HL-60 (cell line): ENCODE measurements around the gene PLIN3.

Experiments used
- GABPA ChIP-seq: IDR thresholded peaks from 2 replicates; pipeline ENCODE4 v1.6.1; 2012; ENCODE audit warnings: low read depth
- POLR2AphosphoS5 ChIP-seq: IDR thresholded peaks from 2 replicates; pipeline ENCODE4 v1.6.1; 2012; ENCODE audit warnings: low read depth
- TF ChIP-seq, protein P1 (sequence below): IDR thresholded peaks from one replicate; pipeline ENCODE4 v1.5.1; 2011; ENCODE audit warnings: low read length, control low read depth, inconsistent platforms; ENCODE audit not compliant: insufficient read depth
- TF ChIP-seq, protein P2 (sequence below): IDR thresholded peaks from 2 replicates; pipeline ENCODE4 v1.6.1; 2012; ENCODE audit warnings: low read depth; ENCODE audit not compliant: insufficient replicate concordance

DNA sequence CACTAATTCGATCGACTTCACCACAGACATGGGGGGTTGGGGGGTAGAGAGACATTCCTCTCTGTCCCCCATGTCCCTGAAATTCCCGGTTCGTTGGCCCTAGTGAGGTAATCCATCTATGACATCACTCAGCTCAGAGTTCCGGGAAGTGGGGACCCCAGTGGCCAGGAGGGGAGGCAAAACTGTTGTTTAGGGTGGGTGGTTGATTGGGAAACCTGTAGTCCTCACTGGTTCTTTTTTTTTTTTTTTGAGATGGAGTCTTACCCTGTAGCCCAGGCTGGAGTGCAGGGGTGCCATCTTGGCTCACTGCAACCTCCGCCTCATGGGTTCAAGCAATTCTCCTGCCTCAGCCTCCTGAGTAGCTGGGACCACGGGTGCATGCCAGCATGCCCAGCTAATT, 35.3 kb upstream of the PLIN3 start, which contains the start of gene ARRDC5:
- TF ChIP-seq, protein P1, sequence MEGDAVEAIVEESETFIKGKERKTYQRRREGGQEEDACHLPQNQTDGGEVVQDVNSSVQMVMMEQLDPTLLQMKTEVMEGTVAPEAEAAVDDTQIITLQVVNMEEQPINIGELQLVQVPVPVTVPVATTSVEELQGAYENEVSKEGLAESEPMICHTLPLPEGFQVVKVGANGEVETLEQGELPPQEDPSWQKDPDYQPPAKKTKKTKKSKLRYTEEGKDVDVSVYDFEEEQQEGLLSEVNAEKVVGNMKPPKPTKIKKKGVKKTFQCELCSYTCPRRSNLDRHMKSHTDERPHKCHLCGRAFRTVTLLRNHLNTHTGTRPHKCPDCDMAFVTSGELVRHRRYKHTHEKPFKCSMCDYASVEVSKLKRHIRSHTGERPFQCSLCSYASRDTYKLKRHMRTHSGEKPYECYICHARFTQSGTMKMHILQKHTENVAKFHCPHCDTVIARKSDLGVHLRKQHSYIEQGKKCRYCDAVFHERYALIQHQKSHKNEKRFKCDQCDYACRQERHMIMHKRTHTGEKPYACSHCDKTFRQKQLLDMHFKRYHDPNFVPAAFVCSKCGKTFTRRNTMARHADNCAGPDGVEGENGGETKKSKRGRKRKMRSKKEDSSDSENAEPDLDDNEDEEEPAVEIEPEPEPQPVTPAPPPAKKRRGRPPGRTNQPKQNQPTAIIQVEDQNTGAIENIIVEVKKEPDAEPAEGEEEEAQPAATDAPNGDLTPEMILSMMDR, result no peak
- TF ChIP-seq, protein P2, sequence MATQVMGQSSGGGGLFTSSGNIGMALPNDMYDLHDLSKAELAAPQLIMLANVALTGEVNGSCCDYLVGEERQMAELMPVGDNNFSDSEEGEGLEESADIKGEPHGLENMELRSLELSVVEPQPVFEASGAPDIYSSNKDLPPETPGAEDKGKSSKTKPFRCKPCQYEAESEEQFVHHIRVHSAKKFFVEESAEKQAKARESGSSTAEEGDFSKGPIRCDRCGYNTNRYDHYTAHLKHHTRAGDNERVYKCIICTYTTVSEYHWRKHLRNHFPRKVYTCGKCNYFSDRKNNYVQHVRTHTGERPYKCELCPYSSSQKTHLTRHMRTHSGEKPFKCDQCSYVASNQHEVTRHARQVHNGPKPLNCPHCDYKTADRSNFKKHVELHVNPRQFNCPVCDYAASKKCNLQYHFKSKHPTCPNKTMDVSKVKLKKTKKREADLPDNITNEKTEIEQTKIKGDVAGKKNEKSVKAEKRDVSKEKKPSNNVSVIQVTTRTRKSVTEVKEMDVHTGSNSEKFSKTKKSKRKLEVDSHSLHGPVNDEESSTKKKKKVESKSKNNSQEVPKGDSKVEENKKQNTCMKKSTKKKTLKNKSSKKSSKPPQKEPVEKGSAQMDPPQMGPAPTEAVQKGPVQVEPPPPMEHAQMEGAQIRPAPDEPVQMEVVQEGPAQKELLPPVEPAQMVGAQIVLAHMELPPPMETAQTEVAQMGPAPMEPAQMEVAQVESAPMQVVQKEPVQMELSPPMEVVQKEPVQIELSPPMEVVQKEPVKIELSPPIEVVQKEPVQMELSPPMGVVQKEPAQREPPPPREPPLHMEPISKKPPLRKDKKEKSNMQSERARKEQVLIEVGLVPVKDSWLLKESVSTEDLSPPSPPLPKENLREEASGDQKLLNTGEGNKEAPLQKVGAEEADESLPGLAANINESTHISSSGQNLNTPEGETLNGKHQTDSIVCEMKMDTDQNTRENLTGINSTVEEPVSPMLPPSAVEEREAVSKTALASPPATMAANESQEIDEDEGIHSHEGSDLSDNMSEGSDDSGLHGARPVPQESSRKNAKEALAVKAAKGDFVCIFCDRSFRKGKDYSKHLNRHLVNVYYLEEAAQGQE, result no peak
- TF ChIP-seq POLR2AphosphoS5 (no peak), GABPA (no peak)
